ENCODE data around the gene OR2C1. TPM values are rescaled to one million over a fixed set of nuclear protein-coding genes. Genes with fewer than 3 reads are reported as not detected.
A peak's percentile ranks its signal among the peaks of the same experiment; 100 is the strongest.

Gene OR2C1
- total RNA-seq, 2 donors from 2014 or later: not detected

DNA sequence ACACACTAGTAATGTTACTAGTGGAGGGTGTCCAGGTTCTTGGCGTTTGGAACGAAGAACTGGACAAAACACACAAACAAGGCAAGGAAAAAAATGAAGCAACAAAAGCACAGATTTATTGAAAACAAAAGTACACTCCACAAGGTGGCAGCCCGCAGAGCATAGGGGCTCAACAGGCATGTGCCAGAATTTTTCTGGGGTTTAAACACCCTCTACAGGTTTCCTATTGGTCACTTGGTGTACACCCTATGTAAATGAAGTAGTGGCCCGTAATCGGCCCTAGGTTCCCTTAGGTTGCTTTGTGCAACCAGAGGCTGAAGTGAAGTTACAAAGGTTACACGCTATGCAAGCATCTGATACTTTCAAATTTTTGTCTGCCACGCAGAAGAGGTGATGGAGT is 8.1 kb downstream of the OR2C1 start:
- Histone ChIP-seq H3K9me3 (no peaks in the 10 kb centered on the region), H3K4me3 (no peak overlapping the region), H3K27me3 (no peaks in the 10 kb centered on the region)

DNA sequence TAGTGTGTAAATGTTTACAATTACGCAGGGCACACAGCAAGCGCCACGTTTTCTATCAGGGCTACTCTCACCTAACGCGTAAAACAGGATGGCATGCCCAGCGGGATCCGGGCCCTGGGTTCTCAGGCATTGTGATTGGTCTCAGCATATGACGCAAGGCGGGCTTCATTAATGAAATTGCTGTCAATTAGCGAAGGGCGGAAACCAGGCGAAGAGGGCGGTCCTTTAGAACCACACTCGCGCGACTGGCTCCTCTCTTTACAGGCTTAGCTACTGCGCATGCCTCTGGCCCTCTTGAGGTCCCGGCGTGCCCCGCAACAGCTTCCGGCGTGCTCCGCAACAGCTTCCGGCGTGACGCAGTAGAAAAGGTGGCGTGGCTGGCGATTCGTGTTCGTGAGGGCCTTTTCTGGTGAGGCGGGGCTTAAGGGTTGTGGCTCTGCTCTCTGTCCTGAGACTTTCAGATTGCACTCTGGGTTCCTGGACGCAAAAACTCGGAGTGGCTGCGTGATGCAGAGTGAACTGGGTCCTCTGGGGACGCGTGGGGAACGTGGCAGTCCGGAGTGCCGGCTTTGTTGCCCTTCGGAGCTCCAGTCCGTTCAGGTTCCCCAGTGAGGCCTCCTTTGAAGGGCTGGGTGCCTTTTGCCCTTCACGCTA is 9.2 kb downstream of the OR2C1 start:
- Histone ChIP-seq H3K27ac (no peak overlapping the region), H3K27me3 (no peaks in the 10 kb centered on the region), H3K4me3 (peak overlapping the region; percentile 26), H3K9ac (ENCODE audit: low read depth in 2 of 2, low read length in 2 of 2) (peak overlapping the region in 1 of 2 donors; percentile 35), H3K36me3 (no peaks in the 10 kb centered on the region), H3K9me3 (no peaks in the 10 kb centered on the region), H3K4me1 (no peaks in the 10 kb centered on the region)
- intact Hi-C loops (cut with DNase I): no loop called here
- TF ChIP-seq CTCF (IDR thresholded peaks at IDR 0.05): no peak
- peak; percentile 91 for DNase-seq

More for the DNA sequence above, 8.1 kb downstream of the OR2C1 start:
- intact Hi-C loops (cut with DNase I): no loop called here
- no peak overlapping the region for H3K27ac ChIP-seq
- DNase-seq: no peak
- H3K9ac ChIP-seq (ENCODE audit: low read depth in 2 of 2, low read length in 2 of 2): no peak overlapping the region
- no peaks in the 10 kb centered on the region for H3K36me3 ChIP-seq
- TF ChIP-seq CTCF (IDR thresholded peaks at IDR 0.05): no peak
- no peaks in the 10 kb centered on the region for H3K4me1 ChIP-seq

- no peak for TF ChIP-seq CTCF (IDR thresholded peaks at IDR 0.05)
- intact Hi-C loops (cut with DNase I): no loop called here
These were observed 13.4 kb downstream of the OR2C1 start for GRCh38 chr16:3369073-3369472.

DNA sequence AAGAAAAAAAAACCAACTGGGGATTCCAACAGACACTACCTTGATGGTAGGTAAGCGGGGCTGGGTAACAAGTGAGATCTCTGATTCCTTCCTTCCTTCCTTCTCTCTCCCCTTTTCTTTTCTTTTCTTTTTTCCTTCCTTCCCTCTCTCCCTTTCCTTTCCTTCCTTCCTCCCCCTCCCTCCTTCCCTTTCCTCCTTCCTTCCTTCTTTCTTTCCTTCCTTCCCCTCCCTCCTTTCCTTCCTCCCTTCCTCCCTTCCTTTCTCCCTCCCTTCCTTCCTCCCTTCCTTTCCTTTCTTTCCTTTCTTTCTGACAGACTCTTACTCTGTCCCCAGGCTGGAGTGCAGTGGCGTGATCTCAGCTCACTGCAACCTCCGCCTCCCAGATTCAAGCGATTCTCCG is 20.0 kb downstream of the OR2C1 start:
- H3K4me1 ChIP-seq: no peaks in the 10 kb centered on the region
- H3K9me3 ChIP-seq: peaks cover 4% of the 10 kb centered on the region
- H3K27ac ChIP-seq: no peak overlapping the region
- no peak overlapping the region for H3K4me3 ChIP-seq
- DNase-seq: no peak
- no peak for TF ChIP-seq CTCF (IDR thresholded peaks at IDR 0.05)
- no peak overlapping the region for H3K9ac ChIP-seq (ENCODE audit: low read depth in 2 of 2, low read length in 2 of 2)
- H3K36me3 ChIP-seq: no peaks in the 10 kb centered on the region
- intact Hi-C loops (cut with DNase I): no loop called here
- H3K27me3 ChIP-seq: no peaks in the 10 kb centered on the region

More at GRCh38 chr16:3369073-3369472, 13.4 kb downstream of the OR2C1 start:
- no peaks in the 10 kb centered on the region for H3K4me1 ChIP-seq
- no peak overlapping the region for H3K27ac ChIP-seq
- no peaks in the 10 kb centered on the region for H3K9me3 ChIP-seq
- no peaks in the 10 kb centered on the region for H3K36me3 ChIP-seq
- no peak overlapping the region for H3K9ac ChIP-seq (ENCODE audit: low read depth in 2 of 2, low read length in 2 of 2)
- H3K27me3 ChIP-seq: no peaks in the 10 kb centered on the region
- no peak for DNase-seq
- H3K4me3 ChIP-seq: no peak overlapping the region

- H3K9me3 ChIP-seq: peaks cover 14% of the 10 kb centered on the region
- no peak overlapping the region for H3K9ac ChIP-seq (ENCODE audit: low read depth in 2 of 2, low read length in 2 of 2)
- no peaks in the 10 kb centered on the region for H3K27me3 ChIP-seq
- TF ChIP-seq CTCF (IDR thresholded peaks at IDR 0.05): no peak
- H3K27ac ChIP-seq: no peak overlapping the region
- peaks cover 3% of the 10 kb centered on the region for H3K36me3 ChIP-seq
- no peak for DNase-seq
- no peaks in the 10 kb centered on the region for H3K4me1 ChIP-seq
- H3K4me3 ChIP-seq: no peak overlapping the region
- intact Hi-C loops (cut with DNase I): no loop called here
These were observed 22.2 kb downstream of the OR2C1 start for GRCh38 chr16:3377917-3378316.
